HG03103 (cell line): ENCODE results near the gene SUPT5H.

ENCODE experiments used
- ATAC-seq: cut with Tn5 transposase; IDR thresholded peaks from one replicate; pipeline ENCODE4 v1.9.1; 2021; ENCODE audit warnings: low read depth; ENCODE audit not compliant: unreplicated experiment

Gene SUPT5H

DNA sequence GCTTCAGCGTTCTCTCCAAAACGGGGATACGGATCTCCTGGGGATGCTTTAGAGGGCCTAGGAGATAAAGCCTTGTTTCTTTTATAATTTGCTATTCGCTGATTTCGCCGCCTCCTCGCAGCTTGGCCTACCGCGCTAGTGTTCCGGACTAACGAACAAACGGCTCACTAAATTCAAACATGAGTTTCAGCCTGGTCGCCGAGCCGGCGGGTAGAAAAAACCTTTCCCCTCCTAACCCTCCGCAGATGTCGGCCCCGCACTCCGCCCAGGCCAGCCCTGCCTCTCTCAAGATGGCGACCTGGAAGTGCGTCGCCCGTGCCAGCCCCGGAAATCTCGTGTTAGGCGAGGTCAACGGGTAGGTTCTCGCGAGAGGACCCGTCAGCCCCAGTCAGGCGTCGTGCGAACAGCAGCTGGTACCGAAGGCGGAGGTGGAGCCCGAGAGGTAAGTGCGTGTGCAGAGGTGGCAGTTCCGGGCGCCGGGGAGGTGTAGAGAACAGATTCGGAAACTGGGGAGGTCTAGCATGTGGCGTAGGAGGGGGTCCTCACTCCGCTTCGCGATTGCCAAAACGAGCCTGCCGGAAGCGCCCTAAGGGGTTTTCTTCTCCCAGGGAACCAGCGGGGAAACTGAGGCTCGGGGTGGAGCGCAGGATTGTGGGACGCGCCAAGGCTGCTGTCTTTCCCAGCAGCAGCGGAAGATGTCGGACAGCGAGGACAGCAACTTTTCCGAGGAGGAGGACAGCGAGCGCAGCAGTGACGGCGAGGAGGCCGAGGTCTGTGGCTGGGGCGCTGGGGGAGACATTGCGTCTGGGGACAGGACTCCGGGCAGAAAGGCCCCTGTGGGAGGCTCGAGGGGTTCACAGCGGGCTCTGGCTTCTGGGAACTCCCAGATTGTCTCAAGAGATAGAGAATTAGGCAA, at the start of gene SUPT5H:
Gene SUPT5H, plus strand, starts transcription at position 387 of the 916 bp plus-strand sequence. Its CDS starts 309 bp downstream, at position 696.
- peak; percentile 84 for ATAC-seq

DNA sequence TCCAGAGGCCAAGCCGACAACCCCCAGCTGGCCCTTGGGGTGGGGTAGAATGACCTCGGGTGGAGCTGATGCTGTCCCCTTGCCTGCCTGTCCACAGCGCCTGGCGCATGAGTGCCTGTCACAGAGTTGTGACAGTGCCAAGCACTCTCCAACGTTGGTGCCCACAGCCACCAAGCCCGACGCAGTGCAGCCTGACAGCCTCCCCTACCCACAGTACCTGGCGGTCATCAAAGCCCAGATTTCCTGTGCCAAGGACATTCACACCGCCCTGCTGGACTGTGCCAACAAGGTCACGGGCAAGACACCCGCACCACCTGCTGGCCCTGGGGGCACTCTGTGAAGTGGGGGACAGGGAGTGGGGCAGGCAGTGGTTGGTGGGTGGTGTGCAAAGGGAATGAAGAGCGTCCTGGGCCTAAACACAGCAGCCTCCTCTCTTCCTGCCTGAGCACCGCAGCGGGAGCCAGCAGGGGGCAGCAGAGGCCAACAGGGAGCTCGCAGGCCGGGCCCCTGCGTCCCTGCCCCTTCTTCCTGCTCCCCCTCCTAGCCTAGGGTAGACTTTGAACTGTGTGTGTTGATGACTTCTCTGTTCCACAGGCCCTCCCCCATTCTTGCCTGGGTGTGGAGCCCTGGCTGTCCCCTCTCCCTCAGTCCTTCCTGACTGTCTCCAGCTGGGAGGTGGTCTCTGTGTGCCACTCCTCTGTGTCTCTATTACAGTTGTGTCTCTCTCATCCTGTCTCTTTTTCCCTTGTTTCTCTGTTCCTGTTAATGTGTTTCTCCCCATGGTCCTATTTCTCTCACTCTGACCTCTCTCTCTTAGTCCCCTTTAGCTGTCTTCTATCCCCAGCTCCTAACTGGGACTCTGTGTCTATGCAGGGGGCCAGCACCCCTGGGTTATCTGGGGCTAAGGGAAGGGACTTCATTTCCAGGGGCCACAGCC, 47.8 kb upstream of the SUPT5H start:
- ATAC-seq, result peak; percentile 43

DNA sequence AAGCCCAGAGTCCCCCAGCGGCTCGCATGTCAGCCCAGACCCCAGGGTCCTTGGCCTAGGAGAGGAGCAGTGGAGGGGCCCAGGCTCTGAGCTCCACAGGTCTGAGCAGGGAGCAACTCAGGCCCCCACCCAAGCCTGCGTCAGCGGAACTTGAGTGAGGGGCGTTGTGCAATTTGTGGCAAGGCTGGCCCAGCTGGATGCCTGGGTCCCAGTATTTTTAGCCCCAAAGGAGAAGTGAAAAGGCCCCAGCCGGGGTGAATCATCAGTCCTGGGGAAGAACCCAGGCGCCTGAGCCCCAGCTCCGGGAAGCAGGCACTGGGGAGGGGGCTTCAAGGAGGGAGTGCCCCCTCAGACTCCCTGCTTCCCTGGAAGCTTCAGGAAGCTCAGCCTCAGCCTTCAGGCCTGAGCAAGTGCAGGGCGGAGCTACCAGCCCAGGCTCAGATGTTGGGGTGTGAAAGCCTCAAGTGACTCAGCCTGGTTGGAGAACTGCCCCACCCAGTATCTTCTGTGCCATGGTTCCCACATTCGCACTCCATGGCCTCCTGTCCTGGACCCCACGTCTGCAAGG, 47.0 kb upstream of the SUPT5H start:
- ATAC-seq, result no peak

DNA sequence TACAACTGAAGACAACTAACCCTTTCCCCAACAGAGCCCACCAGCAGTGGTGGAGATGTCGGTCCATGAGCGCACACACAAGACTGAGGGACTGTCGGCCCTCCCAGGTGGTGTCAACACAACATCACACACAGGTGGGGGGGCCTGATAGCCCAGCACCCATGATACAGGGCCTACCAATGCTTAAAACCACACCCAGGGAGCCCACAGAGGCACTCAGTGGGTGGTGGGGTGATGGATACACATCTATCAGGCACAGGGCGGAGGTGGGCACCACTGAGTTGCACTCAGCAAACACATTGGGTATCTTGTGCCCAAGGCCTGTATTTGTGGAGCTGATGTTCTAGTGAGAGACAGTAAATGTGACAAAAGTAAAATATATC, 45.7 kb upstream of the SUPT5H start:
- no peak for ATAC-seq

DNA sequence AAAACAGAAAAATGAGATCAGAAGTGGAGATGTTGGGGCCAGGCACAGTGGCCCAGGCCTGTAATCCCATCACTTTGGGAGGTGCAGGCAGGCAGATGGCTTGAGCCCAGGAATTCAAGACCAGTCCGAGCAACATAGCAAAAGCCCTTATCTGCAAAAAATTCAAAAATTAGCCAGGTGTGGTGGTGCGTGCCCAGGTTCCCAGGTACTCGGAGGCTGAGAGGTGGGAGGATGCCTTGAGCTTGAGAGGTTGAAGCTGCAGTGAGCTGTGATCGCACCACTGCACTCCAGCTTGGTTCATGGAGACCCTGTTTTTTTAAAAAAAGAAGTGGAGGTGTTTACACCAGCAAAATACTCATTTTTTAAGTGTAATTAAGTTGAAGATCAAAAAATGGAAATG, 45.3 kb upstream of the SUPT5H start:
- ATAC-seq, result no peak

DNA sequence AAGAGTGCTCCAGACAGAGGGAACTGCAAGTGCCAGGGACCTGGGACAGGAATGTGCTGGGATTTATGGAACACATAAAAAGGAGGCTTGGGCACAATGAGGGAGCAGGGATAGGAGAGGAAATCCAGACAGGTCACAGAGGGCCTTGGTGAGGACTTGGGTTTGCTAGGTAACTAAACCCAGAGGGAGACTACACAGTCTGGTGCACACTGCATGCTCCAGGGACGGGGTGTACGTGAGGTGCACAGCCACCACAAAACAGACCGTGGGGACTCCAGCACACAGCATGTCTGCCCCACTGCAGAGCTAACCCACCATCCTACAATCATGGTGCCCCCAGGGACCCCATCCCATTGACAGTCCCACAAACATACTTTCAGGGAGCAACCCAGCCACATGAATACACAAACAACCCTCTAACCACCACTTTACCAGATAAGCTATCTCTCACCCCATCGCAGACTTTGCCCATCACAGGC, 44.3 kb upstream of the SUPT5H start:
- no peak for ATAC-seq

DNA sequence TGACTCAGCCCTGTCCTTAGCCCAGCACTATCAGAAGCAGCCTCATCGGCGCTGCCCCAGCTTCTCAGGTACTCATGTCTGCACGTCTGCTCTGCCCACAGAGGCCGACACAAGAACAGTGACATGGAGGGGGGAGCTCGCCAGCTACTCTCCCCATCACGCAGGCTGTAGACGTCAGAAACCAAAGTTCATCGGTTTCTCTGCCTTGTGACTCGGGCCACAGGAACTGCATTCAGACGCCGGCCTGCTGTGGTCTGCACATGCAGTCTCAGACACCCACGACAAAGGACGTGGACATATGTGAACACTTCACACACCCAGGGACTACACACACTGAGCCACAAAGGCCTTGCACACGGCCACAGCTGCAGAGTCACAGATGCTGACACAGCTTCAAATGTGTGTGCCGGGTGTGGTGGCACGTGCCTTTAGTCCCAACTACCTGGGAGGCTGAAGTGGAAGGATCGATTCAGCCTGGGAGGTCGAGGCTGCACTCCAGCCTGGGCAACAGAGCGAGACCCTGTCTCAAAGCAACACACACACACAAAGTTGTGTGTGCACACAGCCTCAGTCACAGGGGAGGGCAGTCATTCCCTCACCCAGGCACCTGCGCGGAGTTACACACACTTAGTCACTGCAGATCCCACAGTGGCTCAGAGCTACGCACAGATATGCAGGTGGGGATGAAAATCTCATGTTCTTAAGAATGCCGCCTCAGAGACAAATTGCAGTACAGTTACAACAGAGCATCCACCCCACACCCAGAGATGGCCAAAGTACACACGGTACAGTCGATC, 43.6 kb upstream of the SUPT5H start:
- ATAC-seq, result no peak

DNA sequence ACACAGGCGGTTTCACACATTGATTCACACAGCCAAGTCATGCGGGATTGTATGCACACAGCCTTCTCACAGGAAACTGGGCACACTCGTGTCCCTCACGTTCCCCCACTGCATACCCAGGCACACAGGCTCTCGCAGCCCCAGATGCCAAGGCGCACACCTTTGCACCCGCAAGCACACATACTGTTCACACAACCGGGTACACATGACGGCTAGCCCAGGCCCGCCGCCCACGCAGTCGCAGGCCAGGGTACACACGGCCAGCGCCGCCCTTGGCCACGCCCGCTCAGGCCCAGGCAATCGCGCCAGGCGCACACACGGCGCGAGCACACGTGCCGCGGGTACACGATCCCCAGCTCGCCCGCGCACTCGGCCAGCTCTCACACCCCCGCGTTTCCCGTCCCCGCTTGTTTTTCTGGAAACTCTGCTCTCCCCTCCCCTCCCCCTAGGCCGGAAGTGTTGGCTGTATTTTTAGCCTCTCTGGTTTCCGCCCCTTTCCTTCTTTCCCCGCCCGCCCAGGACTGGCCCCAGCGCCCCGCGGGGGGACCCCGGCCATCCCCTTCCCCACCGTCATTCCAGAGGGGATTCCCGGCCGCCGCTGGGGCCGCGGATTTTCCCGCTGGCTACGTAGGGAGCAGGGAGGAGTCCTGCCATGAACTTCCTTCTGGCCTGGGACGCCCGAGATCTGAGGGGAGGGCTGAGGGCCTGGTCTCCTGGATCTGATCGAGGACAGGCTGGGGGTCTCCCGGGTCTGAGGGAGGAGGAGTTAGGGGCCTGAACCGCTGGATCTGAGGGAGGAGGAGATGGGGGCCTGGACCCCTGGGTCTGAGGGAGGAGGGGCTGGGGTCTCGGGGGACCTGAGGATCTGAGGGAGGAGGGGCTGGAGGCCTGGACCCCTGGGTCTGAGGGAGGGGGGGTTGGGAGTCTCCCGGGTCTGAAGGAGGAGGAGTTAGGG, 42.8 kb upstream of the SUPT5H start:
- ATAC-seq, result no peak

DNA sequence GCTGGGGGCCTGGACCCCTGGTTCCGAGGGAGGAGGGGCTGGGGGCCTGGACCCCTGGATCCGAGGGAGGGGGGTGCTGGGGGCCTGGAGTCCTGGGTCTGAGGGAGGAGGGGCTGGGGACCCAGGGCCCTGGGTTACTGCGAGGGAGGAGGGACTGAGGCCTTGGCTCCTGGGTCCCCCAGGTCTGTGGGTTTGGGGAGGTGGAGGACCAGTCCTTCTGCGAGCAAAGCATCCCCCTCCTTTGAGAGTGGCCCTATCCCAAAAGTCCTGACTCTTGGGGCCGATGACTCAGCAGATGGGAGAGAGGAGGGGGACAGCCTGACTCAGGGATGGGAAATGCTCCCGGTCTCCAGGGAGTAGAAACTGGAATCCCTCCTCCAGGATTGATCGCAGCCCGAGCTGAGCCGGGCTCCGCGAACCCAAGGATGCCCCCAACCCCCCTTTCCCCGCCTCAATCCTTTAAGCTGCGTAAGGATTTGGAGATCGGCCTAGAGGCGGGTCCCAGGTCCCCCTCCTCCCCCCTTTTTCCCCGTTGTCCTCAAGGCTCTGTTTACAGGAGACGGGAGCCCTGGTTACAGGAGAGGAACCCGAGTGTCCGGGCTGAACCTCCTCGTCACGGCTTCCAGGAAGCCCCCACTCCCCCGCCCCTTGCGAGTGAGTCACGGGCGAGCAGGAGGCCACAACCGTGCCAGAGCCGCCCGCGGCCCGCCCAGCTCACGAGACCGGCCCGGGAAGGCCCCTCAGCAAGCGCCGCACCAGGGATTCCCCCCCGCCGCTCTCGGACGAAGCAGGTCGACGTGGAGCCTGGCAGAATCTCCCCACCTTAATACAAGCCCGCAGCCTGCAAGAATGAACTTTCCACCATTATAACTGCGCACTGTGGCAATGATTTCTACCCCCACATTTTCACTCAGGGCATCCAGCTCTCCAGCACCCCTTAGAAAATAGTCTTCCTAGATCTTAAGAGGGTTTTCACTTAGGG, 41.8 kb upstream of the SUPT5H start:
- peak; percentile 28 for ATAC-seq

DNA sequence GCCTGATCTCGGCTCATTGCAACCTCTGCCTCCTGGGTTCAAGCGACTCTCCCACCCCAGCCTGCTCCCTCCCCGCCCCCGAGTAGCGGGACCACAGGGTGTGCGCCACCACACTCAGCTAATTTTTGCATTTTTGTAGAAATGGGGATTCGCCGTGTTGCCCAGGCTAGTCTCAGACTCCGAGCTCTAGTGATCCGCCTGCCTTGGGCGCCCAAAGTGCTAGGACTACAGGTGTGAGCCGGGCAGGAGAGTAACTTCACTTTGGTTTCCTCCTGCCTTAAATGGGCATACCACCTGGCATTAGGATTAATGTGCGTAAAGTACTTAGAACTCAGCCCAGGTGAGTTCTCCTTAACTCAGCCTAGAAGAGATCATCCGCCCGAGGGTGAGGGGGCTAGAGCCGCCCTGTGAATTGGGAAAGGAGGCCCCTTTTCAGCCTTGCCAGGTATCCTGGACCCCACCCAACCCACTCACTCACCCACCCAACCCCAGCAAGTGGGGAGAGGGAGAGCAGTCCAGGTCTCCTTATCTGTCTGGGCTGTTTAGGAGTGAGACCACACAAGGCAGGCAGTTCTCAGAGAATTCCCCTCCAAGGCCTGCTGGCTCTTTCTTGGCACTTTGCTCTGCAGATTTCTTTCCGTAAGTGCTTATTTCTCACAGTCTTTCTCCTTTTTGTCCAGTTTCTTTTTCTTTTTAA, 40.0 kb upstream of the SUPT5H start:
- ATAC-seq, result no peak

DNA sequence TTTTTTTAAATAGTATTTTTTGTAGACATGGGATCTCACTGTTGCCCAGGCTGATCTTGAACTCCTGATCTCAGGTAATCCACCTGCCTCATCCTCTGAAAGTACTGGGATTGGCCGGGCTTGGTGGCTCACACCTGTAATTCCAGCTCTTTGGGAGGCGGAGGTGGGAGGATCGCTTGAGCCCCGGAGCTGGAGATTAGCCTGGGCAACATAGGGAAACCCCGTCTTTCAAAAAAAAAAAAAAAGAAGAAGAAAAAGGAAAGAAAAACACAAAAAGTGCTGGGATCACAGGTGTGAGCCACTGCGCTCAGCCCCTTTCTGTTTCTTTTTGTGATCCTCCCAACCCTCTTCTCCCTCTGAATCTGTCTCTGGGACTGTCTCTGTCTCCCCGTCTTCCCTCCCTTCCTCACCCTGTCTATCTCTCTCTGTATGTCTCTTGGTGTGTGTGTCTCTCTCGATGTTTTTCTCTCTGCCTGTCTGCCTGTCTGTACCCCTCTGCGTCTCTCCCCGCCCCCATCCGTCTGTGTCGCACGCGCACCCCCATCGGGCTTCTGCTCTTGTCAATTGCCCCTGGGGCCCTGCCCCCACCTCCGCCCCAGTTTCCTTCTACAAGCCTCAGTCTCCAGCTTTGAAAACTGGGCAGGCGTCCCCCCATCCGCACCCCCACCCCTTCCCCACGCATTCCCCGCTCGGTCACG, 39.3 kb upstream of the SUPT5H start:
- no peak for ATAC-seq

DNA sequence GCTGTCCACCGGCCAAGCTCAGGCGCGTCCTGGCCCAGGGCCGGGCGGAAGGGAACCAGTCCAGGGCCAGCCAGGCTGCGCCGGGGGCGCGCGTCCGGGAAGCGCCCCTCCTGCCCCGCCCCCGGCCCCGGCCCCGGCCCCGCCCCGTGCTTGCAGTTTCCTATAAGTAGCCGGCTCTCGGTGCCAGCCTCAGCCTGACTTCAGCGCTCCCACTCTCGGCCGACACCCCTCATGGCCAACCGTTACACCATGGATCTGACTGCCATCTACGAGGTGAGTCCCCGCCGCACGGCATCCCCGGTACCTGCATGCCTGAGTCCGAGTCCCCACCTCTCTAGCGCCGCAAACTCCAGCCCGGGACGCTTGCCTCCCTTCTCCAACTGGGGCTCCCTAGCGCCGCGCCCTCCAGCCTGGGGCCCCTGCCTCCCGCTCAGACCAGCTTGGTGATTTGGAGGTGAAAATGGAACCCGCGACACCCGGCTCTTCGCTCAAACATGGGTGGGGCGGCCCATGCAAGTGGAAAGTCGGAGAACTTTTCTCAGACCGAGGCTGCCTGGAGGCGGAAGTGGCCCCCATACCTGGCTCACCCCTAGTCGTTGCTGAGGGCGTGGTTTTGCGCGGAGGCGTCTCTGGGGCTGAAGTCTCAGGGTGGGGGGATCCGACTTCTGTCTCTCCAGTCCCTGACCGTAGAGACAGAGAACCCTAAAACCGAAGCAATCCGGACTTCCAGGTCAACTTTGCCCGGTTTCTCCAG, 38.5 kb upstream of the SUPT5H start, which contains the start of gene ZFP36:
Gene ZFP36, plus strand, starts transcription at position 192 of the 754 bp plus-strand sequence. Its CDS starts 58 bp downstream, at position 250.
- ATAC-seq, result no peak

DNA sequence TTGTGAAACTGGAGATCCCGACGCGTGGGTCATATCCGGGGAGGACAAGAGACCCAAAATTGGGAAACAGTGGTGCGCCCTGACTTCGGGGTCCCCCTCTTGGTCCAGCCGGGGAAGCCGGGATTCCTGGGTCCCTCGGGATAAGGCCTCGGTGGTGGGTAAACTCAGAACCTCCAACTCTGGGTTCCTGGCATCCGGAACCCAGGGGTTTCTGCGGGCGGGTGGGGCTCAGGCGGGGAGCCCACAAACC, 38.0 kb upstream of the SUPT5H start:
- ATAC-seq, result no peak

DNA sequence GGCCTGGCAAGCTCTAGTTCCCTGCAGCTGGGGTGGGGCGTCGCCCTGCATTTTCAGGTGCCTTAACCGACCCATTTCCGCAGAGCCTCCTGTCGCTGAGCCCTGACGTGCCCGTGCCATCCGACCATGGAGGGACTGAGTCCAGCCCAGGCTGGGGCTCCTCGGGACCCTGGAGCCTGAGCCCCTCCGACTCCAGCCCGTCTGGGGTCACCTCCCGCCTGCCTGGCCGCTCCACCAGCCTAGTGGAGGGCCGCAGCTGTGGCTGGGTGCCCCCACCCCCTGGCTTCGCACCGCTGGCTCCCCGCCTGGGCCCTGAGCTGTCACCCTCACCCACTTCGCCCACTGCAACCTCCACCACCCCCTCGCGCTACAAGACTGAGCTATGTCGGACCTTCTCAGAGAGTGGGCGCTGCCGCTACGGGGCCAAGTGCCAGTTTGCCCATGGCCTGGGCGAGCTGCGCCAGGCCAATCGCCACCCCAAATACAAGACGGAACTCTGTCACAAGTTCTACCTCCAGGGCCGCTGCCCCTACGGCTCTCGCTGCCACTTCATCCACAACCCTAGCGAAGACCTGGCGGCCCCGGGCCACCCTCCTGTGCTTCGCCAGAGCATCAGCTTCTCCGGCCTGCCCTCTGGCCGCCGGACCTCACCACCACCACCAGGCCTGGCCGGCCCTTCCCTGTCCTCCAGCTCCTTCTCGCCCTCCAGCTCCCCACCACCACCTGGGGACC, 37.6 kb upstream of the SUPT5H start:
- no peak for ATAC-seq

DNA sequence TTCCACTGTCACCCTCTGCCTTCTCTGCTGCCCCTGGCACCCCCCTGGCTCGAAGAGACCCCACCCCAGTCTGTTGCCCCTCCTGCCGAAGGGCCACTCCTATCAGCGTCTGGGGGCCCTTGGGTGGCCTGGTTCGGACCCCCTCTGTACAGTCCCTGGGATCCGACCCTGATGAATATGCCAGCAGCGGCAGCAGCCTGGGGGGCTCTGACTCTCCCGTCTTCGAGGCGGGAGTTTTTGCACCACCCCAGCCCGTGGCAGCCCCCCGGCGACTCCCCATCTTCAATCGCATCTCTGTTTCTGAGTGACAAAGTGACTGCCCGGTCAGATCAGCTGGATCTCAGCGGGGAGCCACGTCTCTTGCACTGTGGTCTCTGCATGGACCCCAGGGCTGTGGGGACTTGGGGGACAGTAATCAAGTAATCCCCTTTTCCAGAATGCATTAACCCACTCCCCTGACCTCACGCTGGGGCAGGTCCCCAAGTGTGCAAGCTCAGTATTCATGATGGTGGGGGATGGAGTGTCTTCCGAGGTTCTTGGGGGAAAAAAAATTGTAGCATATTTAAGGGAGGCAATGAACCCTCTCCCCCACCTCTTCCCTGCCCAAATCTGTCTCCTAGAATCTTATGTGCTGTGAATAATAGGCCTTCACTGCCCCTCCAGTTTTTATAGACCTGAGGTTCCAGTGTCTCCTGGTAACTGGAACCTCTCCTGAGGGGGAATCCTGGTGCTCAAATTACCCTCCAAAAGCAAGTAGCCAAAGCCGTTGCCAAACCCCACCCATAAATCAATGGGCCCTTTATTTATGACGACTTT, 36.8 kb upstream of the SUPT5H start:
- ATAC-seq, result no peak
